Measurements from ENCODE around the gene ARID1B.

Gene ARID1B

GRCh38 chr6:156910938-156911337 lies 133.8 kb downstream of the ARID1B start:
- no peak for DNase-seq

GRCh38 chr6:156911581-156911980 lies 134.4 kb downstream of the ARID1B start:
- DNase-seq = no peak

GRCh38 chr6:156912431-156912830 lies 135.3 kb downstream of the ARID1B start:
- DNase-seq = no peak

DNA sequence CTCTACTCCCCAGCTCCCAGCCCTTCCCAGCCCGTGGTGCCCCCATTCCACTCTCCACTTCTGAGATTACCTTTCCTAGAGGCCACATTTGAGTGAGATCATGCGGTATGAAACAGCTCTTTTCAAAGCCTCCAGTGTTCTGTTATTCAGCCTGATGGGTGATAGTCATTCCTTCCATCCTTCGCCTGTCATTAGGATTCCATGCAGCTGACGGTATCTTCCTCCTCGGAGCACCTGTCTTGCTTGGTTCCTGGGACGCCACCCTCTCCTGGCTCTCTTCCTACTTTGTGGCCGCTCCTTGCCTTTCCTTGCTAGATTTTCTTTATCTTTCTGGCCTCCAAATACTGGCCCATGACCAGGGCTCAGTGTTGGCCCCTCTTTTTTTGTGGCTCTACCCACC lies 137.0 kb downstream of the ARID1B start:
- no peak for DNase-seq

DNA sequence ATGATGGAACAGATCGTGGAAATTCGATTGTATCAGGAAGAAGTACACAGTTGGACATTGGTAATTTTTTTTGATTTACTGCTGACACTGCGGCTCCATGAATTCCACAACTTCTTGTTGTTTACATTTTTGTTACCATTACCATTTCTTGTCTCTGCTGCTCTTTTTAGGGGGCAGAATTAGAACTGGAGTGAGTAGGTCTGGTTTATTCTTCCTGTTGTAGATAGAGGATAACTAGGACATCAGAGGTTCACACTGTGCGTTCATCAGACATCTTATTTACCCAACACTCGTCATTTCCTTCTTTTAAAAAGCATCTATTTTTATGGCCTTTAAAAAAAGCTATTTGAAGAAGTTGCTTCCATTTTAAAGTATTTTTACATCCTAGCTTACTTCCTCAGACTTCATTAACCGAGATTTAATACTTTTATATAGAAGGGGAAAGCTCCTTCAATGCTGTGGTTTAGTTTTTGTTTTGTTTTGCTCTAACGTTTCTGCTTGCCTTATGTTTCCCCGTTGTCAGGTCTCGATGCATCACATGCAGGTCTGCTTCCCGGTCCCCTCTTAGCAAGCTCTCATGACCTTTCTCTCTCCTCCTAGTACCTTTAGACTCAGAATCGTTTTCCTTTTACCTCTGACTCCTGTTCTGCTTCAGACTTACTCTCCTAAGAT lies 139.1 kb downstream of the ARID1B start:
- no peak for DNase-seq

DNA sequence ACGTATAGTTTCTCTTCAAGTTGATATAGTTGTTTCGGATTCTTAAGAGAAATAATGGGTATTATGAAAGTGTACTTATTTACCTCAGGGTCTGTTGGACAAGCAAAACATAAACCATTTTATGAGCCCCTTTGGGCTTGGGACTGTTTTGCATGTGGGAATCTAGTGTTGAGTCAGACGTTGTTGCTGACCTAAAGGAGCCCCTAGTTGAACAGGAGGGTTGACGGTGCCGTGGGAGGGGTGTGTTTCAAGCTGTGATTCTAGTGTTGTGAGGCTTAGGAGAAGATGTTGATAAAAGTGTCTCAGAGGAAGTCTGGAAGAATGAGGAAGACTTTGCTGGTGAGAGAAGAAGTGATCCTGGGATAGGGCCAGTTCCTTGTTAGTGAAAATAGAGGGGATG lies 140.0 kb downstream of the ARID1B start:
- DNase-seq = no peak

GRCh38 chr6:156918647-156919046 lies 141.5 kb downstream of the ARID1B start:
- DNase-seq = no peak

- DNase-seq = no peak
Observed at GRCh38 chr6:156919370-156919769, 142.2 kb downstream of the ARID1B start.

DNA sequence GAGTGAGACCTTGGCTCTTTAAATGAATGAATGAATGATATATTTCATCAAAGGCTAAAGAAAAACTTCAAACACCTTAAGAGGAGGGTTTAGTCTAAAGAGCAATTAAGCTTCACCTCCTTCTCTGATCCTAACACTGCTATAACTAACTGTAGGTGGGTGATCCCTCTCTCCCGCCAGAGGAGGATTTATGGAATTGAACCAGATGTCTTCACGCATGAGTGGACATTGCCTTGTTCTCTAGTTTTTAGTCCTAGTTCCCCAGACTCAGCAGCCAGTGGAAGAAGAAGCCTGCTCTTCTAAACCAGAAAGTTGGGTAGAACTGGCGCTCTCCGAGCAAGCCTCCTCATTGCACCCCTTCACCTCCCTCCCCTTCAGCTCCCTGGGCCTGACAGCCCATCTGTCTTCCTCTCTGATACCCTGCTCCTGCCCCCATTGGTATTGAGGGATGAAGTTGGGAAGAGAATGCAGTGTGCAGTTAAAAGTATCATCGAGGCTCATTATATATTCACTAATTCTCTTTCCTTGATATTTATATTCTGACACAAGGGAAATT lies 142.7 kb downstream of the ARID1B start:
- no peak for DNase-seq

GRCh38 chr6:156924246-156924645 lies 147.1 kb downstream of the ARID1B start:
- no peak for DNase-seq

DNA sequence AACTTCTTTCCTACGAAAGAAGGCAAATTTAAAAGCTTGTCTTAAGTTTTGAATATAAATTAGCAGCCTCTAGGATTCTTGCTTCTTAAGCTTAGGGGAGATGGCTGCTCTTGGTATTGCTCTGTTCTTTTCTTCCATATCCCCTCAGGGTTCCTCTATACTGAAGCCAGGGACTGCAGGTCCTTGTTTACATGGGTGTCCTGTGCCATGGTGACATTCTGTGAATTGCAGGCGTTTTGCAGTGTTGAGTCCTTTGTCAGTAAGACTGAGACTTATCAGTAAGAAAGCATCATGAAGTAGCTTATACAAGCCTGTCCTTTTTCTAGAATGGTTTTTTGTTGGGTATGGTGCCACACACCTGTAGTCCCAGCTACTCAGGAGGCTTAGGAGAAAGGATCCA lies 147.8 kb downstream of the ARID1B start:
- DNase-seq = no peak

DNA sequence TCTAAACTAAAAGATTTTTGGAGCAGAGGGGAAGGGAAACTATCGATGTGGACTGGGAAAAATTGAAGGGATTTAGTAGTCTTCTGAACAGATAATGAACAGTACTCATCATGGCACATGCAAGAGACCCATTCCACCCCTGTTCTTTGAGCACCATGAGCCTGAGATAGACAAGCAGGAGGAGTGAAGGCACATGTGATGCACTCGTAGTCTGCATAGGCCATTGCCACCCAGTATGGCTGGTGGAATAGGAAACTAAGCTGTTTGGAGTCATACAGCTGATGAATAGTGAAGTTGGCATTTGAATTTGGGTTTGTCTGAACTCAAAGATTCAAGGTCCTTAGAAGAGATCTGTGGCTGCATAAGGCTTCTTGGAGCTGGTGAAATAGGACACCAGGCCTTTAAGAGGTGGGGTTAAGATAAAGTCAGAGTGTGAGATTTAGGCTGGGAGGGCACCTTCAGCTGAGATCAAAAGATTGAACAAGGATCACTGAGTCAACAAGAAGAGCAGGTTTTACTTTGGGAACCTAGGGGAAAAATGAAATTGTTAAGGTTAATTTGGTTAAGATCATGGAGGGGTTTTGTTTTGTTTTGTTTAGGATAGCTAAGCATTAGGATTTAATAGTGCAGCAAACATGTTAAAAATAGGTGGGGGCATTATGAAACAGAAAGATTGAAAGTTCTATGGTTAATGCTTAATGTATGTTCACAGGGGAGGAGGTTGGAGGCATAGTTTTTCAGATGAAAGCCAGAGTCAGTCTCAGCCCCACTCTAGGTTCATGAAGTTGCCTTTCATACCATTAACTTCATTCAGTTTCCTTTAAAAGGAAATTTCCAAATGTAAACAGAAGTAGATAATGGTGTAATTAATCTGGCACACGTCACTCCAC lies 148.8 kb downstream of the ARID1B start:
- no peak for DNase-seq

DNA sequence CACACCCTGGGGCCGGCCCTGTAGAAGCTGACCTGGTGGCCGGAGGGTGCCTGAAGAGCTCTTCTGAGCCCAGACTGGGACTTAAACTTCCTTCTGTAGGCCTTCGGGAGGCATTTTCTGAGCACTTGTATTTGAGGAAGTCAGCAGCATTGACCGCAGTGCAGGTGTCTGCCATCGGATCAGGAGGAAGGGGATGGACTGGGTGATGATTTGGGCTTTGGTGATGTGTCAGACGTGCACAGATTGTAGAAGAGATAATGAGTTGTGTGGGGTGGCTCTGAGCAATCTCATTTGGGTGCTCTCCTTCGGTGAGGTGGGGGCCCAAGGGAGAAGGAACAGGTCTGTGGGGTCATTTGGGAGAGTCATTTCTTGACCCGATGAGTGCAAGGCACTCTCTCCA lies 150.9 kb downstream of the ARID1B start:
- DNase-seq = no peak

DNA sequence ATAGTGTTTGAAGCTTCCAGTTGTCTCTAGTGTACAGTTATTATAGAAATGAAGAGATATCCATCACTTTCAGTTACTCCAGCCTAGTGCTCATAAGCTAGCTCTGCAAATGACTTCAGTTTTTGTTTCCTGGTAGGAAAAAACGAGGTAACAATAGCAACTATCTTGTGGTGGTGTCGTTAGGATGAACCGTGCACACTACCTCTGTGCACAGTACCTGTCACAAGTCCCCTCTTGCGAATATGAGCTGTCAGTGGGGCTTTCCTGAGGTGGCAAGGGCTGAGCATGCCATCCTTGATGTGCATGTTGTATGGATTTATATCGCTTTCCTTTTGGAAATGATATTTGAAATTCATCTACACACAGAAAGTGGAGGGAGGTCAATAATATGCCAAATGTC lies 151.8 kb downstream of the ARID1B start:
- DNase-seq = no peak

DNA sequence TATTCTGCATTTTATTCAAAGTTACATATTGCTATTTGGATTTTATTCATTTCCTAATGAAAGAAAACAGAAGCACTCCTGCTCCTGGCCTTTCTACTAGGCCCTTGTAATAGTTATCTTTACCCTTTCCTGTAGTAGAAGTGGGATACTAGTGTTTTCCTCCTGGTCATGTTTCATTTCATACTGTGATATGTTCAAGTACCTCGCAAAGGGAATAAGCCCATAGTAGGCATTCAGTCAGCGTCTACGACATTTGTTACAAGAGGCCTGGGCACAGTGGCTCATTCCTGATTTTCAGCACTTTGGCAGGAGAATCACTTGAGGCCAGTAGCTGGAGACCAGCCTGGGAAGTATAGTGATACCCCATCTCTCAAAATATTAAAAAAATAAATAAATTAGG lies 154.1 kb downstream of the ARID1B start:
- no peak for DNase-seq

DNA sequence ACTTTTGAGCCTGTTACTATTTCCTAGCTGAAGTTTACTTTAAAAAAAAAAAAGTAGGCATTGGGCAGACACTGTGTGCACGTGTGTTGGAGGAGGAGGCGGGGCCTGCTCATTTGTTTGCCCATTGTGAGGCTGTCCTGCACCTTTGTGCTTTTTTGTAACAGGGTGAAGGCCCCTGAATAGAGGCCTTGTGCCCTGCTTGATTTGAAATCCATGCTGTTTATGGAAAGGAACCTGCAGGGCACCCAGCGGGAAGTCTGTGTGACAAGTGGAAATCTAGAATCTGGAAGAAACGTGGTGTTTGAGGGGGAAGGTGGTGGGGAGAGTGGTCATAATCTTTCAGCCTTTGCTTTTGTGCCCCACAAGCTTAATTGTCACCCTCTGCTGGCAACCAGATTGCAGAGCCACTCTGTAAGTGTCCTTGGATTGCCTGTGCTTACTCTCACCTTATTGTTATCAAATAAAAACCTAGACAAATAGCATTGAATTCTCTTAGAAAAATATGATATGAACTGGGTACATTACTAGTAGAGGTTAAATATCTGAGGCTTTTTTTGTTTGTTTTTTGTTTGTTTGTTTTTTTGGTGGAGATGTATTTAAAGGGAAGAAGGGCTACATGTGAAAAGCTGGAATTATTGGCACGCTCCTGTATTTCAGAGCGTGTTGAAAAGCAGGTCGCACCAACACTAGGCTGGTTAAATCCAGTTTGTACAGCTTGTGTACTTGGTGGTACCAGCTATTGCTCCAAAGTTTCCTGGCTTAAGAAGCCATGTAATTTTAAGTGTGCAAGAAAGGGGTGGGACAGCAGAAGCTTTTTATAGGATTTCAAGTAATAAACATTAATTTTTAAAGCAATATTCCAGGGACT lies 156.3 kb downstream of the ARID1B start:
- DNase-seq = peak; percentile 88

DNA sequence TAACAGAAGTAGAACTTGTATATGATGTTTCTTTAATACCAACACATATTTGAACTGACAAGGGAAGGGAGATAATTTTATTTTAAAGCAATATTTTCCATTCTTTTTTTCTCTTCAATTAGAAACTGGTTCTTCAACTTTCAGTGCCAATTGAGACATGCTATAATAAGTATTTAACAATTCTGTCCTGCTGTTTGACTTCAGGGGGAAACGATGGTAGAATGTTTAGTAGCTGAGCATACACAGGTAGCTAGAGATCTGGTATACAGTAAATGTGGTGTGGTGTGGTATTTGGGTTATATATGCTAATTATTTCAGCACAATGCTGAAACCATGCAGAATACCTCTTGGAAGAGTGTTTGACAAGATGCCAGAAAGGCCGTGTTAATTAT lies 156.9 kb downstream of the ARID1B start:
- DNase-seq = peak; percentile 77

DNA sequence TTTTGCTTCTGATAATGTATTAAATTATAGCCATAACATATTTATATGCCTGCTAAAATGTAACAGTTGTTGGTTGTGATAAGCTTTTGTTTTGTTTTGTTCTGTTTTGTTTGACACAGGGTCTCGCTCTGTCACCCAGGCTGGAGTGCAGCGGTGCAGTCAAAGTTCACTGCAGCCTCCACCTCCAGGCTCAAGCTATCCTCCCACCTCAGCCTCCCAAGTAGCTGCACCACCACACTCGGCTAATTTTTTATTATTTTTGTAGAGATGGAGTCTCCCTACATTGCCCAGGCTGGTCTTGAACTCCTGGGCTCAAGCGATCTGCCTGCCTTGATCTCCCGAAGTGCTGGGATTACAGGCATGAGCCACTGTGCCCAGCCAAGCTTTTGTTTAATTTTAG lies 157.8 kb downstream of the ARID1B start:
- DNase-seq = no peak

- no peak for DNase-seq
Observed at GRCh38 chr6:156938143-156938542, 161.0 kb downstream of the ARID1B start.

GRCh38 chr6:156940221-156940620 lies 163.0 kb downstream of the ARID1B start:
- DNase-seq = no peak

DNA sequence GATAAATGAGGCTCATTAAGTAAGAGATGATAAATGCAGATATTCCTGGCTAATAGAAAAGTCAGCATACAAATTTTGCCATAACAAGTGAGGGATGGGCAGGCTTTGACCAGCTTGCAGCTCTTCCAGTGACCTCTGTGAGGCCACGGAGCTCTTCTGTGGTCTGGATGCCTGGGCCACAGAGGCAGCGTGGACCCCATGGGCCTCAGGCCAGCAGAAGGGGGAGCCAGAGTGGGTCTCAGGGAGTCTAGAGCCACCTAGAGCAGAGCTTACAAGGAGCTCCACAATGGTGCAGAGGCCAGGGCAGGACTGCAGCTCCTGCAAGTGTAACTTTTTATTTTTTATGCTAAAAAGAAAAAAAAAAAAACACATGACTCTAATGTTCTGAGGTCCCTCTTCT lies 165.1 kb downstream of the ARID1B start:
- DNase-seq = no peak

- no peak for DNase-seq
Observed at GRCh38 chr6:156943166-156943565, 166.0 kb downstream of the ARID1B start.

GRCh38 chr6:156943816-156944215 lies 166.6 kb downstream of the ARID1B start:
- DNase-seq = no peak
